Loucy (cell line): ENCODE measurements around the gene YIF1A.
"Not testable (repeated sequence)": the region's sequence is repeated elsewhere in the genome, so short reads cannot be mapped to it uniquely, and the experiment has no call there.

Experiments
- H2AFZ ChIP-seq: fragments of 200-600 bp; sonication (generic); 2 replicates; pipeline ENCODE4 v1.6.0; 2016; ENCODE audit warnings: antibody characterized with exemption, mild to moderate bottlenecking, low read length, moderate library complexity
- H3F3A ChIP-seq: fragments of 200-600 bp; 2 replicates; pipeline ENCODE4 v1.6.0; 2016; ENCODE audit warnings: antibody characterized with exemption, low read depth, mild to moderate bottlenecking
- H3K27me3 ChIP-seq: fragments of 200-600 bp; sonication (generic); 2 replicates; pipeline ENCODE4 v1.6.1; 2014; ENCODE audit warnings: low read length, mild to moderate bottlenecking; ENCODE audit not compliant: insufficient read depth, poor library complexity, severe bottlenecking
- H3K36me3 ChIP-seq: fragments of 200-600 bp; sonication (generic); 2 replicates; pipeline ENCODE4 v1.6.1; 2016; ENCODE audit warnings: low read length; ENCODE audit not compliant: insufficient read depth
- H3K4me1 ChIP-seq: fragments of 200-600 bp; sonication (generic); 2 replicates; pipeline ENCODE4 v1.5.1; 2014; ENCODE audit warnings: low read length, mild to moderate bottlenecking; ENCODE audit not compliant: insufficient read depth, poor library complexity, severe bottlenecking
- H3K4me2 ChIP-seq: fragments of 200-600 bp; sonication (generic); 2 replicates; pipeline ENCODE4 v1.6.0; 2014; ENCODE audit warnings: antibody characterized with exemption, low read length, low read depth, mild to moderate bottlenecking; ENCODE audit not compliant: poor library complexity, severe bottlenecking
- H3K4me3 ChIP-seq: fragments of 200-600 bp; sonication (generic); 2 replicates; pipeline ENCODE4 v1.5.1; 2014; ENCODE audit warnings: low read length, mild to moderate bottlenecking, mixed read lengths; ENCODE audit not compliant: poor library complexity, severe bottlenecking
- H3K79me2 ChIP-seq: fragments of 200-600 bp; sonication (generic); 2 replicates; pipeline ENCODE4 v1.6.1; 2014; ENCODE audit warnings: low read length; ENCODE audit not compliant: insufficient read depth
- H3K9ac ChIP-seq: fragments of 200-600 bp; sonication (generic); 2 replicates; pipeline ENCODE4 v1.6.0; 2014; ENCODE audit warnings: mild to moderate bottlenecking, low read depth, low read length, moderate library complexity; ENCODE audit not compliant: poor library complexity, severe bottlenecking
- H3K9me2 ChIP-seq: fragments of 200-600 bp; sonication (generic); replicated peaks from 2 replicates; pipeline ENCODE4 v1.6.1; 2016; ENCODE audit warnings: low read depth, low read length, mixed read lengths
- H3K9me3 ChIP-seq: fragments of 200-600 bp; sonication (generic); 2 replicates; pipeline ENCODE4 v1.6.1; 2014; ENCODE audit warnings: mild to moderate bottlenecking, antibody characterized with exemption, low read length, low read depth; ENCODE audit not compliant: insufficient read depth
- H4K20me1 ChIP-seq: fragments of 200-600 bp; sonication (generic); 2 replicates; pipeline ENCODE4 v1.6.0; 2014; ENCODE audit warnings: antibody characterized with exemption, low read length, mild to moderate bottlenecking; ENCODE audit not compliant: insufficient read depth, poor library complexity, severe bottlenecking
- EZH2phosphoT487 ChIP-seq: fragments of 200-600 bp; IDR thresholded peaks from 2 replicates; pipeline ENCODE4 v1.6.1; 2018; ENCODE audit warnings: antibody characterized with exemption, mild to moderate bottlenecking, moderate library complexity, borderline replicate concordance
- TF ChIP-seq, protein P1 (sequence below): fragments of 200-600 bp; sonication (generic); conservative IDR thresholded peaks from 2 replicates; pipeline ENCODE4 v1.5.1; 2014; ENCODE audit warnings: mild to moderate bottlenecking, antibody characterized with exemption, low read length

Gene YIF1A

GRCh38 chr11:66322732-66323427 is 33.9 kb upstream of the YIF1A start:
- H2AFZ ChIP-seq, result 0 out of 2 replicates have a peak overlapping the region, but pooled peaks have one; percentile 63
- no peak overlapping the region for H3K4me2 ChIP-seq
- peaks cover 39% of the 10 kb centered on the region for H3K4me1 ChIP-seq

DNA sequence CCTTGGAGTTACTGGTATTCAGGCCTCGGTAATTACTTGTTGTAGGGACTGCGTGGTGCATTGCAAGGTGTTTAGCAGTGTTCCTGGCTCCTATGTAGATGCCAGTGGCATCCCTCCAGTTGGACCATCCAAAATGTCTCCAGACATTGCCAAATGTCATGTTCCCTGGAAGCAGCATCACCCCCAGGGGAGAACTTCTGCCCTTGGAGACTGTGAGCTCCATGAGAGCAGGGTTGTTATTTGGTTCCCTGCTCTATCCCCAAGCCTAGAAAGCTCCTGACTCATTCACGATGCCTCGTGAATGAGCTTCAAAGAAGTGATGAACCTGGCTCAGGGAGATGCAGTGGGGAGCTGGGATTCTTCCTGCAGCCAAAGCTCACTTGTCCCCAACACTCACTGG is 32.7 kb upstream of the YIF1A start:
- Histone ChIP-seq H3K79me2 (no peaks in the 10 kb centered on the region), H3K9ac (no peak overlapping the region), H4K20me1 (no peaks in the 10 kb centered on the region), H2AFZ (no peak overlapping the region), H3F3A (no peaks in the 10 kb centered on the region), H3K4me1 (peaks cover 41% of the 10 kb centered on the region), H3K9me2 (no peaks in the 10 kb centered on the region), H3K36me3 (no peaks in the 10 kb centered on the region), H3K27me3 (no peaks in the 10 kb centered on the region), H3K4me3 (no peak overlapping the region), H3K4me2 (no peak overlapping the region), H3K9me3 (no peaks in the 10 kb centered on the region)
- TF ChIP-seq, protein P1, sequence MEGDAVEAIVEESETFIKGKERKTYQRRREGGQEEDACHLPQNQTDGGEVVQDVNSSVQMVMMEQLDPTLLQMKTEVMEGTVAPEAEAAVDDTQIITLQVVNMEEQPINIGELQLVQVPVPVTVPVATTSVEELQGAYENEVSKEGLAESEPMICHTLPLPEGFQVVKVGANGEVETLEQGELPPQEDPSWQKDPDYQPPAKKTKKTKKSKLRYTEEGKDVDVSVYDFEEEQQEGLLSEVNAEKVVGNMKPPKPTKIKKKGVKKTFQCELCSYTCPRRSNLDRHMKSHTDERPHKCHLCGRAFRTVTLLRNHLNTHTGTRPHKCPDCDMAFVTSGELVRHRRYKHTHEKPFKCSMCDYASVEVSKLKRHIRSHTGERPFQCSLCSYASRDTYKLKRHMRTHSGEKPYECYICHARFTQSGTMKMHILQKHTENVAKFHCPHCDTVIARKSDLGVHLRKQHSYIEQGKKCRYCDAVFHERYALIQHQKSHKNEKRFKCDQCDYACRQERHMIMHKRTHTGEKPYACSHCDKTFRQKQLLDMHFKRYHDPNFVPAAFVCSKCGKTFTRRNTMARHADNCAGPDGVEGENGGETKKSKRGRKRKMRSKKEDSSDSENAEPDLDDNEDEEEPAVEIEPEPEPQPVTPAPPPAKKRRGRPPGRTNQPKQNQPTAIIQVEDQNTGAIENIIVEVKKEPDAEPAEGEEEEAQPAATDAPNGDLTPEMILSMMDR, result no peak
- TF ChIP-seq EZH2phosphoT487, result no peak

More at GRCh38 chr11:66322732-66323427, 33.9 kb upstream of the YIF1A start:
- no peak for TF ChIP-seq EZH2phosphoT487
- TF ChIP-seq, protein P1, result no peak
- no peaks in the 10 kb centered on the region for H3F3A ChIP-seq
- H3K36me3 ChIP-seq, result no peaks in the 10 kb centered on the region
- no peak overlapping the region for H3K4me3 ChIP-seq
- no peak overlapping the region for H3K9ac ChIP-seq
- no peaks in the 10 kb centered on the region for H3K27me3 ChIP-seq
- no peaks in the 10 kb centered on the region for H3K9me2 ChIP-seq
- no peaks in the 10 kb centered on the region for H3K79me2 ChIP-seq
- H4K20me1 ChIP-seq, result no peaks in the 10 kb centered on the region
- no peaks in the 10 kb centered on the region for H3K9me3 ChIP-seq

GRCh38 chr11:66320748-66321147 is 31.8 kb upstream of the YIF1A start:
- not testable (repeated sequence) for H3F3A ChIP-seq, H3K79me2 ChIP-seq, H3K27me3 ChIP-seq, H2AFZ ChIP-seq, H3K9me3 ChIP-seq, H3K4me3 ChIP-seq, H3K36me3 ChIP-seq, H4K20me1 ChIP-seq, H3K4me2 ChIP-seq, H3K9ac ChIP-seq, H3K9me2 ChIP-seq
- peaks cover 33% of the 10 kb centered on the region for H3K4me1 ChIP-seq

DNA sequence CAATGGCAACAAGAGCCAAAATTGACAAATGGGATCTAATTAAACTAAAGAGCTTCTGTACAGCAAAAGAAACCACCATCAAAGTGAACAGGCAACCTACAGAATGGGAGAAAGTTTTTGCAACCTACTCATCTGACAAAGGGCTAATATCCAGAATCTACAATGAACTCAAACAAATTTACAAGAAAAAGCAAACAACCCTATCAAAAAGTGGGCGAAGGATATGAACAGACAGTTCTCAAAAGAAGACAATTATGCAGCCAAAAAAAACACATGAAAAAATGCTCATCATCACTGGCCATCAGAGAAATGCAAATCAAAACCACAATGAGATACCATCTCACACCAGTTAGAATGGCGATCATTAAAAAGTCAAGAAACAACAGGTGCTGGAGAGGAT is 31.3 kb upstream of the YIF1A start:
- H3K4me3 ChIP-seq, H3K4me2 ChIP-seq, H4K20me1 ChIP-seq, H3K9me3 ChIP-seq, H3F3A ChIP-seq, H3K79me2 ChIP-seq, H3K9me2 ChIP-seq, H3K27me3 ChIP-seq, H3K9ac ChIP-seq, H3K36me3 ChIP-seq, H2AFZ ChIP-seq: not testable (repeated sequence)
- H3K4me1 ChIP-seq, result peaks cover 29% of the 10 kb centered on the region
